GM21381 (cell line): ENCODE measurements around the gene ZNF497.
"Not testable (repeated sequence)": the region's sequence is repeated elsewhere in the genome, so short reads cannot be mapped to it uniquely, and the experiment has no call there.

Source experiments
- ATAC-seq: cut with Tn5 transposase; IDR thresholded peaks from one replicate; pipeline ENCODE4 v1.9.1; 2021; ENCODE audit warnings: mild to moderate bottlenecking, moderate library complexity; ENCODE audit not compliant: unreplicated experiment

Gene ZNF497

GRCh38 chr19:58350871-58351557 is 11.5 kb downstream of the ZNF497 start:
- ATAC-seq = no peak

- ATAC-seq = no peak
These were observed 12.3 kb downstream of the ZNF497 start for GRCh38 chr19:58350001-58350861.

- no peak for ATAC-seq
These were observed 13.0 kb downstream of the ZNF497 start for GRCh38 chr19:58349590-58349989.

- ATAC-seq = not testable (repeated sequence)
These were observed 14.5 kb downstream of the ZNF497 start for GRCh38 chr19:58348080-58348479.

GRCh38 chr19:58346961-58347929 is 15.3 kb downstream of the ZNF497 start:
- peak; percentile 81 for ATAC-seq

GRCh38 chr19:58345558-58345957 is 17.0 kb downstream of the ZNF497 start:
- no peak for ATAC-seq

- no peak for ATAC-seq
These were observed 23.6 kb downstream of the ZNF497 start for GRCh38 chr19:58338825-58339558.

GRCh38 chr19:58338336-58338735 is 24.2 kb downstream of the ZNF497 start:
- no peak for ATAC-seq

- no peak for ATAC-seq
These were observed 25.7 kb downstream of the ZNF497 start for GRCh38 chr19:58336820-58337219.

GRCh38 chr19:58336216-58336615 is 26.3 kb downstream of the ZNF497 start:
- no peak for ATAC-seq

- no peak for ATAC-seq
These were observed 26.9 kb downstream of the ZNF497 start for GRCh38 chr19:58335630-58336029.

- no peak for ATAC-seq
These were observed 27.8 kb downstream of the ZNF497 start for GRCh38 chr19:58334691-58335249.

- no peak for ATAC-seq
These were observed 29.9 kb downstream of the ZNF497 start for GRCh38 chr19:58332697-58333096.

GRCh38 chr19:58330458-58330857 is 32.1 kb downstream of the ZNF497 start:
- ATAC-seq = no peak

- ATAC-seq = no peak
These were observed 33.6 kb downstream of the ZNF497 start for GRCh38 chr19:58328999-58329398.

GRCh38 chr19:58326914-58327726 is 35.4 kb downstream of the ZNF497 start, which contains the start of gene ZSCAN22:
ZSCAN22 (plus strand) TSS chr19:58326994; CDS start chr19:58334803, 7,809 bp downstream.
- peak; percentile 86 for ATAC-seq

- no peak for ATAC-seq
These were observed 36.0 kb downstream of the ZNF497 start for GRCh38 chr19:58326501-58326913.

GRCh38 chr19:58325311-58326022 is 37.1 kb downstream of the ZNF497 start:
- ATAC-seq = no peak
